Diencephalon (tissue), 1 donor: ENCODE measurements around the gene VRK2. TPM values are rescaled to one million over a fixed set of nuclear protein-coding genes. Genes with fewer than 3 reads are reported as not detected.

Source experiments
- total RNA-seq: library from RNA; depleted of rRNA; stranded (reverse); fragments of >200 nt; gene quantifications from one replicate; pipeline ENCODE4 v1.2.3, GENCODE V29; 2014

The VRK2 gene
- total RNA-seq: 3.5 TPM

DNA sequence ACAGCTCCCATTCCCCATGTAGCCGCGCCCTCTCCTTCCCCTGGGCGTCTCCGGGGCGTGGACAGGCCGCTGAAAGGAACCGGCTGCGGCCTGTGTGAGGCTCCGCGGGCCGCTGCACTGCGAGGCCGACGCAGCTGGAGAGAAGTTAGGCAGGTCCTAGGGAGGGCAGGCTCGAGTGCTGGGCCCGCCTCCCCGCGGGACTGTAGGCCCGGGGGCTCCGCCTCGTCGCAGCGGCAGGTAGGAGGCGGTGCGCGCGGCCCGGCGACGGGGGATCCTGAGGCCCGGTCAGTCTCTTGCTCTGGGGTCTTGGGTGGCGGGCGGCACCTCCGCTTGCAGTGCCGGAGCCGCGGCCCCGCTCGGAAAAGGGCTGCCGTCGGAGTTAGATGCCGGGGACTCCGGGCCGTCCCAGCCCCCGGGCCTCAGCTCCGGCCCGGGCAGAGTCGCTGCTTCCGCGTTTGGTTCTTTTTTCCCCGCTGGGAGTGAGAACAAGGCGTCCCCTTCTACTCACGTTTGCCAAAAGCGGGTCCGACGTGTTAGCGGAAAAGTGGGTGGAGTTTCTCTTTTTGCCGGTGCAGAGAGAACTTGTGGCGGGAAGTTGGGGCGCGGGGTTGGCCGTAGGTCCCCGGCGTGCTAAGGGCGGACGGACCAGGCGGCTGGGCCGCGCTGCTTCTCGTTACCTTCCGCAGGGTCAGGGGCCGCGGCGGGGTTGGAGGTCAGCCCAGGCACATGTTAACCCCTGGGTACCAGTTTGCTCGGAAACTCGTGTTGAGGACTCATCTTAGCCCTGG lies at the start of gene VRK2:
Gene VRK2 (plus strand): TSS at position 222 of the 788 bp plus-strand sequence. CDS start 2,026 bp downstream, outside the sequence.

Other genes with a start within 250 kb of the VRK2 start
- gene FANCL, start 194.5 kb downstream of the VRK2 start, total RNA-seq: 59.7 TPM